ENCODE data around the gene TNRC6A.

The TNRC6A gene

DNA sequence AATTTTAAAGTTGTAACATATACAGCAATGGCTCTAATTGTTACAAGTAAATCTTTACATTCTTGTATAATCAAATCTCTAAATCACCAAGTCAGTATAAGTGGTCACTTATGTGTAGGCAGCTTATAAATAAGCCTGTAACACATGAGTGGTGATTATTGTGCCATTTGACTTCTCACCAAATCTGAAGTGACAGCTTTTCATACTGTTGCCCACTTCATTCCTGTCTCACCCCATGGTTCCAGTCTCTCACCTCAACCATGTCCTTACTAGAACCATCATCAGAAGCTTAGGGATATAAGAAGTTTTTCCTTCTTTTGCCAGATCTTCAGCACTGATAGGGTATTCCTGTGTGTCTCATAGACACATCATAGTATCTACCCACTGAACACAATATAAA is 23.5 kb downstream of the TNRC6A start:
- H3K9me3 ChIP-seq (ENCODE audit: control insufficient read depth in 1 of 2, low read length in 2 of 2): no peaks in the 10 kb centered on the region
- H3K9ac ChIP-seq (ENCODE audit: low read depth in 1 of 2, low read length in 2 of 2): no peak overlapping the region
- no peak overlapping the region for H3K27ac ChIP-seq (ENCODE audit: low read depth, low read length)
- H3K36me3 ChIP-seq (ENCODE audit: control insufficient read depth in 1 of 2, insufficient read depth in 2 of 2, low read length in 2 of 2): no peaks in the 10 kb centered on the region
- no peak overlapping the region for H3K4me3 ChIP-seq (ENCODE audit: low read depth in 1 of 2, low read length in 2 of 2)
- no peaks in the 10 kb centered on the region for H3K27me3 ChIP-seq (ENCODE audit: control insufficient read depth in 1 of 2, insufficient read depth in 2 of 2, low read length in 2 of 2)
- H3K4me1 ChIP-seq (ENCODE audit: control insufficient read depth in 1 of 2, insufficient read depth in 2 of 2, low read length in 2 of 2): no peaks in the 10 kb centered on the region

DNA sequence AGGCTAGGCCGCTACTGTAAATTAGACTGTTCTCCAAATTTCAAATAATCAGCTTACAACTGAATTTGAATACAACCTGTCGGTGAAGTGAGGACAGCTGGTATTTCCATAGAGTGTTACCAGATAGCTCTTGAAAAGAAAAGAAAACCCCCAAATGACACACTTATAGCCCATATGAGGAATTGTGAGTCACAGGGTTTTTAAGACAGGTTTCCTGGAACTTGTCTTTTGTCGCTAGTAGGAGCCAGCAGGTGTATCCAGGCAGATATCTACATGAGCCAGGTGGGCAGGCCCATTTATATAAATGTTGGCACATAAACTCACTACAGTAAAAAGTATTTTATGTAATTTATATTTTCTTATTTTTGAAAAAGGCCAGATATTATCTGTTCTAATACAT is 24.0 kb downstream of the TNRC6A start:
- Histone ChIP-seq H3K27ac (ENCODE audit: low read depth, low read length) (no peak overlapping the region), H3K4me1 (ENCODE audit: control insufficient read depth in 1 of 2, insufficient read depth in 2 of 2, low read length in 2 of 2) (no peaks in the 10 kb centered on the region)

DNA sequence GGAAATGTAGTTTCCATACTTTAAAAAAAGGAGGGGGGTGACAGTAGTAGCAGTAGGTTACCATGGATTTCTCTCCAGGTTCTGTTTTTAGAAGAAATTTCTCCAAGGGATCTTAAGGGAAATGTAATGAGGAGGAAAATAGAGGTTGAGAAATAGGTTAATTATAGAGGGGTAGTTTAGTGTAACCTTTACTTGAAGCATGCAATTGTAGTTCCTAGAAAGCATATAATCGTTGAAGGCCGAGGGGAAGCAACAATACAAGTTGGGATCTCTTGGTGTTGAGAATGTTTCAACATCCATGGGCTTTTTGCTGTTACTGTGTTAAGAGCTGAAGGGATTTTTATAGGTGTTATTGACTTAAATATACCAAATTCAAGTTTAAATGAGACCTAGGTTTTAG is 25.1 kb downstream of the TNRC6A start:
- no peak overlapping the region for H3K4me3 ChIP-seq (ENCODE audit: low read depth in 1 of 2, low read length in 2 of 2)
- H3K9ac ChIP-seq (ENCODE audit: low read depth in 1 of 2, low read length in 2 of 2): no peak overlapping the region
- no peaks in the 10 kb centered on the region for H3K9me3 ChIP-seq (ENCODE audit: control insufficient read depth in 1 of 2, low read length in 2 of 2)
- no peak overlapping the region for H3K27ac ChIP-seq (ENCODE audit: low read depth, low read length)
- H3K4me1 ChIP-seq (ENCODE audit: control insufficient read depth in 1 of 2, insufficient read depth in 2 of 2, low read length in 2 of 2): no peaks in the 10 kb centered on the region
- peaks cover 4 to 8% of the 10 kb centered on the region in 2 donors for H3K36me3 ChIP-seq (ENCODE audit: control insufficient read depth in 1 of 2, insufficient read depth in 2 of 2, low read length in 2 of 2)
- H3K27me3 ChIP-seq (ENCODE audit: control insufficient read depth in 1 of 2, insufficient read depth in 2 of 2, low read length in 2 of 2): no peaks in the 10 kb centered on the region

More for the DNA sequence above, 24.0 kb downstream of the TNRC6A start:
- H3K27me3 ChIP-seq (ENCODE audit: control insufficient read depth in 1 of 2, insufficient read depth in 2 of 2, low read length in 2 of 2): no peaks in the 10 kb centered on the region
- H3K9me3 ChIP-seq (ENCODE audit: control insufficient read depth in 1 of 2, low read length in 2 of 2): no peaks in the 10 kb centered on the region
- peaks cover 2% of the 10 kb centered on the region in 2 donors for H3K36me3 ChIP-seq (ENCODE audit: control insufficient read depth in 1 of 2, insufficient read depth in 2 of 2, low read length in 2 of 2)
- no peak overlapping the region for H3K4me3 ChIP-seq (ENCODE audit: low read depth in 1 of 2, low read length in 2 of 2)
- H3K9ac ChIP-seq (ENCODE audit: low read depth in 1 of 2, low read length in 2 of 2): no peak overlapping the region

DNA sequence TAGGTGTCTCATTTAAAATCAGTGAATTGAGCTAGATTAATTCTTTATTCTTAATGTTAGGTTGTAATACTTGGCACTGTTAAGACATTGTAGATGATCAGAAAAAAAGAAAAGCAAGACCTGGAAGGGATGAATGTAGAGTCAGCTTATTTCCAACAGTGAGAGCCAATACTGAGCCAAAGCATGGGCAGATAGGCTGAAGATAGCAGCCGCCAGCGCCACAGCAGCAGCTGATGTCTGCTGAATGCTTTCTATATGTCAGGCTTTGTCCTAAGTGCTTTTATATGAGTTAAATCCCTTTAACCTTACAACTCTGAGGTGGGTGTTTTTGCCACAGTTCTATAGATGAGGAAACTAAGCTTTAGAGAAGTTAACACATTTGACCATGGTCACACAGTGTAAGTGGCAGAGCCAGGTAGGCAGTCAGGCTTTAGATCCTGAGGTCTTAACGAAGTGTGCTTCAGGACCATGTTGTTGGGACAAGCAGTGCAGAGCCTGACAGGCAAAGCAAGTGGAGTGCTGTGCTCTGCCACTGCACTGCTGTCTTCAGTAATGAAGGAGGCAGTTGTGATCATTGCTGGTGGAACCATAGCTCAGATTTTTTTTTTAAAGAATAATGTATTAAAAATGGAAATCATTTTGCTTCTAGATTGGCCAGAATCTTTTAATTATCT is 25.9 kb downstream of the TNRC6A start:
- Histone ChIP-seq H3K4me1 (ENCODE audit: control insufficient read depth in 1 of 2, insufficient read depth in 2 of 2, low read length in 2 of 2) (no peaks in the 10 kb centered on the region), H3K27me3 (ENCODE audit: control insufficient read depth in 1 of 2, insufficient read depth in 2 of 2, low read length in 2 of 2) (no peaks in the 10 kb centered on the region), H3K9ac (ENCODE audit: low read depth in 1 of 2, low read length in 2 of 2) (no peak overlapping the region), H3K27ac (ENCODE audit: low read depth, low read length) (no peak overlapping the region), H3K9me3 (ENCODE audit: control insufficient read depth in 1 of 2, low read length in 2 of 2) (no peaks in the 10 kb centered on the region), H3K36me3 (ENCODE audit: control insufficient read depth in 1 of 2, insufficient read depth in 2 of 2, low read length in 2 of 2) (peaks cover 4 to 11% of the 10 kb centered on the region in 2 donors), H3K4me3 (ENCODE audit: low read depth in 1 of 2, low read length in 2 of 2) (no peak overlapping the region)

DNA sequence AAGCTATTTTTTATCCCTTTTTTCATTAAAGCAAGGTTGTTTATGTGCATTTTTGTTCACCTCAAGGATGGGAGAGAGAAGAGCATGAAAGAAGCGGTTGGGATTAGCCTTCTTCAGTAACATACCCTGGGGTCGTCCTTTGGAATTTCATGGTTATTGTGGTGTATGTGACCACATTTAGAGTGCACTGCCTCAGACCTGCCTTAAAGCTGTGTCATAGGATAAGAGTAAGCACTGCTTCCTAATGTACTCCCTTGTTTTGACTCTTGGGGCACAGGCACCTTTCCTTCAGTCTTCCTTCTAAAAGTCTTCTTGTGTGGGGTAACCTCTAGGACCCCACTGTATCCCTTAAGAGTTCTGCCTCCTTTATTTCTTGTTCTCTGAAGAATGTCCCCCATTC is 28.9 kb downstream of the TNRC6A start:
- Histone ChIP-seq H3K4me1 (ENCODE audit: control insufficient read depth in 1 of 2, insufficient read depth in 2 of 2, low read length in 2 of 2) (no peaks in the 10 kb centered on the region), H3K36me3 (ENCODE audit: control insufficient read depth in 1 of 2, insufficient read depth in 2 of 2, low read length in 2 of 2) (peaks cover 12 to 28% of the 10 kb centered on the region in 2 donors), H3K27me3 (ENCODE audit: control insufficient read depth in 1 of 2, insufficient read depth in 2 of 2, low read length in 2 of 2) (no peaks in the 10 kb centered on the region), H3K4me3 (ENCODE audit: low read depth in 1 of 2, low read length in 2 of 2) (no peak overlapping the region), H3K9me3 (ENCODE audit: control insufficient read depth in 1 of 2, low read length in 2 of 2) (no peaks in the 10 kb centered on the region), H3K27ac (ENCODE audit: low read depth, low read length) (no peak overlapping the region), H3K9ac (ENCODE audit: low read depth in 1 of 2, low read length in 2 of 2) (no peak overlapping the region)

DNA sequence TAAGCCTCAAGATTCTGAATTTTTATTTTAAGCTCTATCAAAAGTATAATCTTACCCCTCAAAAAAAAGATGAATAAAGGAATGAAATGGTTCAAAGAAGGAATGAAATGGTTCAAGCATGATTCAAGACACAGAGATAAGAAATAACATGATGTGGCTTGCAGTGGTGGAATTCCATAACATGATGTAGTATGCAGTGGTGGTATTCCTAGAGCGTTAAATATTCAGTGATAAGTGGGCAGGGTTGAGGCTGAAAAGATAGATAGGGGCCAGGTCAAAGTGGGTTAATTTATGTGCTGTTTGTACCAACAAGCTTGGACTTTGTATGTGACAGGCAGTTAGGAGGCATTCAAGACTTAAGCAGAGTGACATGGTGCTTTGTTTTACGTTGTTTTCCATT is 29.6 kb downstream of the TNRC6A start:
- no peaks in the 10 kb centered on the region for H3K27me3 ChIP-seq (ENCODE audit: control insufficient read depth in 1 of 2, insufficient read depth in 2 of 2, low read length in 2 of 2)
- H3K27ac ChIP-seq (ENCODE audit: low read depth, low read length): no peak overlapping the region
- H3K9ac ChIP-seq (ENCODE audit: low read depth in 1 of 2, low read length in 2 of 2): no peak overlapping the region
- no peaks in the 10 kb centered on the region for H3K4me1 ChIP-seq (ENCODE audit: control insufficient read depth in 1 of 2, insufficient read depth in 2 of 2, low read length in 2 of 2)
- no peaks in the 10 kb centered on the region for H3K9me3 ChIP-seq (ENCODE audit: control insufficient read depth in 1 of 2, low read length in 2 of 2)
- no peak overlapping the region for H3K4me3 ChIP-seq (ENCODE audit: low read depth in 1 of 2, low read length in 2 of 2)
- H3K36me3 ChIP-seq (ENCODE audit: control insufficient read depth in 1 of 2, insufficient read depth in 2 of 2, low read length in 2 of 2): peaks cover 13 to 32% of the 10 kb centered on the region in 2 donors

DNA sequence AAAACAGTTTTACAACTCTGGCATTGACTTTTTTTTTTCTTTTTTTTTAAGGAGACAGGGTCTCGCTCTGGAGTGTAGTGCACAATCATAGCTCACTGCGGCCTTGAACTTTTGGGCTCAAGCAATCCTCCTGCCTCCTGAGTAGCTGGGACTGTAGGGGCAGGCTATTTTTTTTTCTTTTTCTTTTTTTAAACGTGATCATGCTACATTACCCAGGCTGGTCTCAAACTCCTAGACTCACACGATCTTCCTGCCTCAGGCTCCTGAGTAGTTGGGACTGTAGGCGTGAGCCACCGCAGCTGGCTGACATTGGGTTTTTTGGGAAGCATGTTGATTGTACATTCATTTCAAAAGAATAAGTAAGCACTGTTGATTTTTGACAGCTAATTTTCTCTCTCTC is 32.1 kb downstream of the TNRC6A start:
- no peak overlapping the region for H3K27ac ChIP-seq (ENCODE audit: low read depth, low read length)
- no peaks in the 10 kb centered on the region for H3K4me1 ChIP-seq (ENCODE audit: control insufficient read depth in 1 of 2, insufficient read depth in 2 of 2, low read length in 2 of 2)
- peaks cover 13 to 35% of the 10 kb centered on the region in 2 donors for H3K36me3 ChIP-seq (ENCODE audit: control insufficient read depth in 1 of 2, insufficient read depth in 2 of 2, low read length in 2 of 2)
- no peaks in the 10 kb centered on the region for H3K27me3 ChIP-seq (ENCODE audit: control insufficient read depth in 1 of 2, insufficient read depth in 2 of 2, low read length in 2 of 2)
- H3K9me3 ChIP-seq (ENCODE audit: control insufficient read depth in 1 of 2, low read length in 2 of 2): no peaks in the 10 kb centered on the region
- H3K9ac ChIP-seq (ENCODE audit: low read depth in 1 of 2, low read length in 2 of 2): no peak overlapping the region
- no peak overlapping the region for H3K4me3 ChIP-seq (ENCODE audit: low read depth in 1 of 2, low read length in 2 of 2)

DNA sequence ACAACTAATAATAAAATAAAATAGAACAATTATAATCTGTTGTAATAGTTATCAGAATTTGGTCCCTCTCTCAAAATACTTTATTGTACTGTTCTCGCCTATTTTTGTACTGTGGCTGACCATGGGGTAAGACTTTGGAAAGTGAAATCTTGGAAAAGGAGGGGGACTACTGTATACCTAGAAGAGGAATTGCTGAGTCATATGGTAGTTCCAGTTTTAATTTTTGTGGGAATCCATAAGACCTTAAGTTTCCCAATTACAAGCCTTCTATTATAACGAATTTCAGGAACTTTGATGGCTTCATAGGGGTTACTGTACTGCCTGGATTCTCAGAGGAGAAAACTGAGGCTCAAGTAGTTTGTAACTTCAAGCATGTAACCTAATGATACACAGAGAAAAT is 35.5 kb downstream of the TNRC6A start:
- no peak overlapping the region for H3K9ac ChIP-seq (ENCODE audit: low read depth in 1 of 2, low read length in 2 of 2)
- no peaks in the 10 kb centered on the region for H3K9me3 ChIP-seq (ENCODE audit: control insufficient read depth in 1 of 2, low read length in 2 of 2)
- H3K27me3 ChIP-seq (ENCODE audit: control insufficient read depth in 1 of 2, insufficient read depth in 2 of 2, low read length in 2 of 2): no peaks in the 10 kb centered on the region
- H3K27ac ChIP-seq (ENCODE audit: low read depth, low read length): no peak overlapping the region
- H3K4me3 ChIP-seq (ENCODE audit: low read depth in 1 of 2, low read length in 2 of 2): no peak overlapping the region
- H3K36me3 ChIP-seq (ENCODE audit: control insufficient read depth in 1 of 2, insufficient read depth in 2 of 2, low read length in 2 of 2): peaks cover 13 to 27% of the 10 kb centered on the region in 2 donors
- H3K4me1 ChIP-seq (ENCODE audit: control insufficient read depth in 1 of 2, insufficient read depth in 2 of 2, low read length in 2 of 2): no peaks in the 10 kb centered on the region

DNA sequence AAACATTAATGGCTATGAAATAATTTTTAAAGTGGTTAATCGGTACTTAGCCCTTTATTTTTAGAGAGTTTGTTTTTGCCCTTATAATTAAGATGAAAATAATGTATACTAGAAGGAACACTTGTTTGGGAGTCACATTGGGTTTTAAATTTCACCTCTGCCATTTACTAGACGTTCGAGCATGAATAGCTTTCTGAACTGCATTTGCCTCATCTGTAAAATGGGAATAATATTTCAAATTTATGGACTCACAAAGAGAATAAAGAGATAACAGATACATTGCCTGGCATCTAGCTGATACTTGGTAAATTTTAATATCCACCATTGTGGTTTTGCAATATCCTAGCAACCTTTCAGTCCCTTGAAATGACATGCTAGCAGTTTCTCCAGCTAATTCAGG is 36.6 kb downstream of the TNRC6A start:
- no peak overlapping the region for H3K27ac ChIP-seq (ENCODE audit: low read depth, low read length)
- no peaks in the 10 kb centered on the region for H3K9me3 ChIP-seq (ENCODE audit: control insufficient read depth in 1 of 2, low read length in 2 of 2)
- no peak overlapping the region for H3K9ac ChIP-seq (ENCODE audit: low read depth in 1 of 2, low read length in 2 of 2)
- no peak overlapping the region for H3K4me3 ChIP-seq (ENCODE audit: low read depth in 1 of 2, low read length in 2 of 2)
- no peaks in the 10 kb centered on the region for H3K4me1 ChIP-seq (ENCODE audit: control insufficient read depth in 1 of 2, insufficient read depth in 2 of 2, low read length in 2 of 2)
- peaks cover 7 to 23% of the 10 kb centered on the region in 2 donors for H3K36me3 ChIP-seq (ENCODE audit: control insufficient read depth in 1 of 2, insufficient read depth in 2 of 2, low read length in 2 of 2)
- no peaks in the 10 kb centered on the region for H3K27me3 ChIP-seq (ENCODE audit: control insufficient read depth in 1 of 2, insufficient read depth in 2 of 2, low read length in 2 of 2)

DNA sequence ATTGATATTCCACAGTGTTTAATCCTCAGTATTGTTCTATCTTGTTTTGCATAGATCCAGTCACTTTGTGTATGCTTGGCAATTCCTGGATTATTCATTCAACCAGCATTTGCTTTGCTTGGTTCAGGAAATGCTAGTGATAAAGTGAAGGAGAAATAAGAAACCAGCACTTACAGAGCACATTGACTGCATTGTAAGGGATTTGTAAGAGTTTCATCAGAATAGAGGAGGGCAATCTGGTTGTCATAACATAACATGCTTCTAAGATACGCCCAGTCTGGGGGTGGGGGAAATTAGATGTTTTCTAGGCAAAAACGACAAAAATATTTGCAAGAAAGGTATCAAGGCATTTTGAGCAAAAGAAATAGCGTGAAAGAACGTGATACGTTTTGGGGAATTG is 40.4 kb downstream of the TNRC6A start:
- Histone ChIP-seq H3K27ac (ENCODE audit: low read depth, low read length) (no peak overlapping the region), H3K36me3 (ENCODE audit: control insufficient read depth in 1 of 2, insufficient read depth in 2 of 2, low read length in 2 of 2) (peaks cover 4 to 13% of the 10 kb centered on the region in 2 donors)

More for the DNA sequence above, 40.4 kb downstream of the TNRC6A start:
- Histone ChIP-seq H3K9me3 (ENCODE audit: control insufficient read depth in 1 of 2, low read length in 2 of 2) (no peaks in the 10 kb centered on the region), H3K4me3 (ENCODE audit: low read depth in 1 of 2, low read length in 2 of 2) (no peak overlapping the region), H3K27me3 (ENCODE audit: control insufficient read depth in 1 of 2, insufficient read depth in 2 of 2, low read length in 2 of 2) (no peaks in the 10 kb centered on the region), H3K4me1 (ENCODE audit: control insufficient read depth in 1 of 2, insufficient read depth in 2 of 2, low read length in 2 of 2) (no peaks in the 10 kb centered on the region), H3K9ac (ENCODE audit: low read depth in 1 of 2, low read length in 2 of 2) (no peak overlapping the region)
